GM10266 (cell line): Measurements from ENCODE around the gene GATM.
A peak's percentile ranks its signal among the peaks of the same experiment; 100 is the strongest.

Experiments used
- DNase-seq: peaks from one replicate; pipeline ENCODE4 v3.0.0; 2012; ENCODE audit errors: extremely low spot score
- TF ChIP-seq, protein P1 (sequence below): IDR thresholded peaks from 2 replicates; pipeline ENCODE4 v1.5.1; 2012; ENCODE audit warnings: mild to moderate bottlenecking, low read depth; ENCODE audit not compliant: control insufficient read depth, insufficient read depth; ENCODE audit errors: missing control alignments

Gene GATM

DNA sequence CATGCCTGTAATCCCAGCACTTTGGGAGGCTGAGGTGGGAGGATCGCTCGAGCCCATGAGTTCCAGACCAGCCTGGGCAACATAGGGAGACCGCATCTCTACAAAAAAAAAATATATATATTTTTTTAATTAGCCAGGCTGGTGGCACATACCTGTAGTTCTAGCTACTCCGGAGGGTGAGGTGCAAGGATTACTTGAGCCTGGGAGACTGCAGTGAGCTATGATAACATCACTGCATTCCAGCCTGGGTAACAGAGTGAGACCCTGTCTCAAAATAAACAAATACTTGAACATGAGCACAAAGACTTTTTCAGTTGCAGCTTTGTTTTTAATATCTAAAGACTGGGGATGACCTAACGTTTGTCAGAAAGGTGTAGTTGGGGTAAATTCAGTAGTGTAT lies 31.3 kb upstream of the GATM start:
- TF ChIP-seq, protein P1, sequence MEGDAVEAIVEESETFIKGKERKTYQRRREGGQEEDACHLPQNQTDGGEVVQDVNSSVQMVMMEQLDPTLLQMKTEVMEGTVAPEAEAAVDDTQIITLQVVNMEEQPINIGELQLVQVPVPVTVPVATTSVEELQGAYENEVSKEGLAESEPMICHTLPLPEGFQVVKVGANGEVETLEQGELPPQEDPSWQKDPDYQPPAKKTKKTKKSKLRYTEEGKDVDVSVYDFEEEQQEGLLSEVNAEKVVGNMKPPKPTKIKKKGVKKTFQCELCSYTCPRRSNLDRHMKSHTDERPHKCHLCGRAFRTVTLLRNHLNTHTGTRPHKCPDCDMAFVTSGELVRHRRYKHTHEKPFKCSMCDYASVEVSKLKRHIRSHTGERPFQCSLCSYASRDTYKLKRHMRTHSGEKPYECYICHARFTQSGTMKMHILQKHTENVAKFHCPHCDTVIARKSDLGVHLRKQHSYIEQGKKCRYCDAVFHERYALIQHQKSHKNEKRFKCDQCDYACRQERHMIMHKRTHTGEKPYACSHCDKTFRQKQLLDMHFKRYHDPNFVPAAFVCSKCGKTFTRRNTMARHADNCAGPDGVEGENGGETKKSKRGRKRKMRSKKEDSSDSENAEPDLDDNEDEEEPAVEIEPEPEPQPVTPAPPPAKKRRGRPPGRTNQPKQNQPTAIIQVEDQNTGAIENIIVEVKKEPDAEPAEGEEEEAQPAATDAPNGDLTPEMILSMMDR, result no peak
- DNase-seq, result no peak

DNA sequence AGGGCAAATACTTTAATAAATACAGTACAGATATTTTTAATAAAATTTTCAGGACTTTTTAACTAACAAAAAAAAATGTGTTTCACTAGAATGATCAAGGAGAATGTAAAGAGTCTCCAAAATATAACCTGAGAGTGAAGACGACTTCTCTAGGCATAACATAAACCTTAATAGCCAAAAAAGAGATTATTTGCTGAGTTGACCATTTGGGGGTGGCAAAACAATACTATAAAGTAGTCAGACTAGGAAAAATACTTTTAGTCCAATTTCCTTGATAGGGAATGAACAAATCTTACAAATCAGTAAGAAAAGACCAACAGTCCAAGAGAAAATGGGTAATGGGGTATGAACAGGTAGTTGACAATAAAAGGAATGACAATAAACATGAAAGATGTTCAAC lies 29.4 kb upstream of the GATM start:
- TF ChIP-seq, protein P1, result no peak
- DNase-seq, result no peak

DNA sequence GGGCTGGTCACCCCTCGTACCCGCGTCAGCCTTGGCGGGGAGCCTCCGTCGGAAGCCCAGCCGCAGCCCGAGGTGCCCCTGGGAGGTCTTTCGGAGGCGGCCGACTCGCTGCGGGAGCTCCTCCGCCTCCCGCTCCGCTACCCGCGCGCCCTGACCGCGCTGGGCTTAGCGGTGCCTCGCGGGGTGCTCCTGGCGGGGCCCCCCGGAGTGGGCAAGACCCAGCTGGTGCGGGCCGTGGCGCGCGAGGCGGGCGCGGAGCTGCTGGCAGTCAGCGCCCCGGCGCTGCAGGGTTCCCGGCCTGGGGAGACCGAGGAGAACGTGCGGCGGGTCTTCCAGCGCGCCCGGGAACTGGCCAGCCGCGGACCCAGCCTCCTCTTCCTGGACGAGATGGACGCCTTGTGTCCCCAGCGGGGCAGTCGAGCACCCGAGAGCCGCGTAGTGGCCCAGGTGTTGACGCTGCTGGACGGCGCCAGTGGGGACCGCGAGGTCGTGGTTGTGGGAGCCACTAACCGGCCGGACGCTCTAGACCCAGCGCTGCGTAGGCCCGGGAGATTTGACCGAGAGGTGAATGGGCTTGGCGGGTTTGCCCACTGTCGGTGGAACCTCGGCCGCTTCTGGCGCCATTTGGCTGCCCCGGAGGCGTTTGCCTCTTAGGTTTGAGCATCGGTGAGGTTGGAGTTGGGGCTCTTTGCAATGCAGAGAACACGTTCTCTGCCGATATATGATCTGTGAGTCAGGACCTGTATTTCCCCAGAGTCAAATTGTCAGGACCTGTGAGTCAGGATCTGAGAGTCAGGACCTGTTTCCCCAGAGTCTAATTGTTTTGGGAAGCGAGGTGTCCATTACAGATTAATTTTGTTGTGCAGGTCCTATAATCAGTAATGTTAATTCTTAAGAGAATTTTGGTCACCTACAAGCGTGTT lies 24.9 kb upstream of the GATM start:
- TF ChIP-seq, protein P1, result no peak
- DNase-seq, result peak; percentile 56

DNA sequence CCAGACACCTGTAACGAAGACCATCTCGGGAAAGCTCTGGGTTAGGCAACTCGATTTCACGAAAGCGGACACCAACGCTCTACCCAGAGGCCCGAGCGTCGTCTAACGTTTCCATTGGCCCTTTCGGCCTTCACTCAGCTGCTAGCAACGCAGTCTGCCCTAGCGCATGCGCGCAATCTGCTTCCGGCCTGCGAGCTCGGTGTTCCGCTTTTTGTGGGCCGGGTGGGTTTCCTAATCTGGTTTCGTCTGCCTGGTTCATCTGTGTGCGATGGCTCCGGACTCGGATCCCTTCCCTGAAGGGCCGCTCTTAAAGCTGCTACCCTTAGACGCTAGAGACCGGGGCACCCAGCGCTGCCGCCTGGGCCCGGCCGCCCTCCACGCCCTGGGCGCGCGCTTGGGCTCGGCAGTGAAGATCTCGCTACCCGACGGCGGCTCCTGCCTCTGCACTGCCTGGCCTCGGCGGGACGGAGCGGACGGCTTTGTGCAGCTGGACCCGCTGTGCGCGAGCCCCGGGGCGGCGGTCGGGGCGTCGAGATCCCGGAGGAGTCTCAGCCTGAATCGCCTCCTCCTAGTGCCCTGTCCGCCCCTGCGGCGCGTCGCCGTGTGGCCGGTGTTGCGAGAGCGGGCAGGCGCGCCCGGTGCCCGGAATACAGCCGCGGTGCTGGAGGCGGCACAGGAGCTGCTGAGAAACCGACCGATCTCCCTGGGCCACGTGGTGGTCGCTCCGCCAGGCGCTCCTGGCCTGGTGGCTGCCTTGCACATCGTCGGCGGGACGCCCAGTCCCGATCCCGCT lies 24.0 kb upstream of the GATM start:
- TF ChIP-seq, protein P1, result no peak
- DNase-seq, result peak; percentile 98

DNA sequence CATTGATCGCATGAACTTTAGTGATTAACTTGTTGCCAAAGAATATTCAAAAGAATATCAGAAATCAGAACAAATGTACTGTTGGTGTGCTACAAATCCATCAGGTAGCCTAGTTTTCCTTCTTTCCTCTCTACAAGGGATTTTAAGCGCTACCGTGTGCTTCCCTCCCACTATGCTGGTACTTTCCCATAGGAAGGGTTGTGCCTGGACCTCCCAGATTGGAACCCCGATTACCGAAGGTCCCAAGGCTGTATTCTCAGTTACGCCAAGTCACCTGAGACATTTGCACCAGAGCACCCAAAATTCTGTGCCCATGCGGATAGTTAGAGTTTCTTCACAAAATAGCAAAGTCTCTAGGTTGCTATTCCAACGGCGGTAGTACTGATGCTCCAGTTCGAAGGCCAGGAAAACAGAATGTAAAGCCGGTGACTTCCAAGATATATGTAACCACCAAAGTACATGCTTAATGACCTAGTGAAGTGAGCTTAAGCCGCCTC lies 23.4 kb upstream of the GATM start:
- TF ChIP-seq, protein P1, result no peak
- DNase-seq, result no peak

DNA sequence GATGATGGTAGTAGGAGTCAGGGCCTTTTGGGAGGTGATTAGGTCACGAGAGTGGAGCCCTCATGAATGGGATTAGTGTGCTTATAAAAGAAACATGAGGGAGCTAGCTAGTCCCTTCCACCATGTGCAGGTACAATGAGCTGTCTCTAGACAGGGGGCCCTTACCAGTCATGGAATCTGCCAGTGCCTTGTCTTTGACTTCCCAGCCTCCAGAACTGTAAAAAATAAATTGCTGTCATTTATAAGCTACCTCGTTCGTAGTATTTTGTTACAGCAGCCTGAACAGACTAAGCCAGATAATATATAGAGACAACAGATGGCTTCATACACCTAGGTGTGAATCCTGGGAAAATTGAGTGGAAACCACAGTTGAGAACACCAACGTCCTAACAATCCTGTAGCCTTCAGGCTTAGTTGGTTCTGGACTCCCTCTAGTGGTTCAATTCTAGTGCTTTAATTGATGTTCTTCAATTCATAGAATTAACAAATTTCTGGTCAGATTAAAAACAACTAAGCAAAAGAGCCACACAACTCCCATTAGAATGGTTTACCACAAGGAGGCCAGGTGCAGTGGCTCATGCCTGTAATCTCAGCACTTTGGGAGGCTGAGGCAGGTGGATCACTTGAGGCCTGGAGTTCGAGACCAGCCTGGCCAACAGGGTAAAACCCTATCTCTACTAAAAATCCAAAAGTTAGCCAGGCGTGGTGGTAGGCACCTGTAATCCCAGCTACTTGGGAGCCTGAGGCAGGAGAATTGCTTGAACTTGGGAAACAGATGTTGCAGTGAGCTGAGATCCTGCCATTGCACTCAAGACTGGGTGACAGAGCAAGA lies 21.3 kb upstream of the GATM start:
- TF ChIP-seq, protein P1, result peak; percentile 61
- DNase-seq, result no peak
